BE2C (cell line): Measurements from ENCODE around the gene KIAA1586.

Experiments used
- DNase-seq: peaks from one replicate; pipeline ENCODE4 v3.0.0-alpha.2; 2020
- H3K27me3 ChIP-seq: fragments of 250-450 bp; sonication (Bioruptor Pico); 2 replicates; pipeline ENCODE4 v1.5.1; 2020; ENCODE audit warnings: mild to moderate bottlenecking
- H3K36me3 ChIP-seq: fragments of 250-450 bp; sonication (Bioruptor Pico); 2 replicates; pipeline ENCODE4 v1.5.1; 2020; ENCODE audit warnings: mild to moderate bottlenecking
- H3K4me1 ChIP-seq: fragments of 250-450 bp; sonication (Bioruptor Pico); 2 replicates; pipeline ENCODE4 v1.5.1; 2020
- H3K4me3 ChIP-seq: 2 replicates; pipeline ENCODE4 v1.5.1; 2011; ENCODE audit warnings: low read depth, low read length
- H3K9me3 ChIP-seq: fragments of 250-450 bp; sonication (Bioruptor Pico); 2 replicates; pipeline ENCODE4 v1.5.1; 2020
- TF ChIP-seq, protein P1 (sequence below): IDR thresholded peaks from 2 replicates; pipeline ENCODE4 v1.5.1; 2012; ENCODE audit warnings: mild to moderate bottlenecking, low read depth, low read length

The KIAA1586 gene

DNA sequence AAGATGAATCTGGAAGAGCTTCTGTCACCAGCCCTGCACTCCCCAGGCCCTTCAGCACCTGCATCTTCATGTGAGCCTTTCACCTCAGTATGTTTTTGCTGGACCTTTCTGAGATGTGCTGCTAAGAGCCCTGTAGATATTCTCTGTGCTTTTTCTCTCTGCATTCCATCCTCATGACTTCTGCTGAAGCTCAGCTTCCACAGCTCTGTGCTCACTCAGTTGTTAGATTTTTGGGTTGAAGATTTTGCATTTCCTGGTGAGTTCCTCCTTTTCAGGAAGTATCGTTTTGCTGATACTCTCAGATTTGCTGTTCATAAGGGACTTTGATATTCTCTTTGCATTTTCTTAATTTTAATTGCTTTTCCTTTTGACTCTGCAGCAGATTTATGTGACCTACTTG lies 18.3 kb downstream of the KIAA1586 start:
- no peaks in the 10 kb centered on the region for H3K27me3 ChIP-seq
- no peak for DNase-seq
- no peaks in the 10 kb centered on the region for H3K9me3 ChIP-seq
- TF ChIP-seq, protein P1, sequence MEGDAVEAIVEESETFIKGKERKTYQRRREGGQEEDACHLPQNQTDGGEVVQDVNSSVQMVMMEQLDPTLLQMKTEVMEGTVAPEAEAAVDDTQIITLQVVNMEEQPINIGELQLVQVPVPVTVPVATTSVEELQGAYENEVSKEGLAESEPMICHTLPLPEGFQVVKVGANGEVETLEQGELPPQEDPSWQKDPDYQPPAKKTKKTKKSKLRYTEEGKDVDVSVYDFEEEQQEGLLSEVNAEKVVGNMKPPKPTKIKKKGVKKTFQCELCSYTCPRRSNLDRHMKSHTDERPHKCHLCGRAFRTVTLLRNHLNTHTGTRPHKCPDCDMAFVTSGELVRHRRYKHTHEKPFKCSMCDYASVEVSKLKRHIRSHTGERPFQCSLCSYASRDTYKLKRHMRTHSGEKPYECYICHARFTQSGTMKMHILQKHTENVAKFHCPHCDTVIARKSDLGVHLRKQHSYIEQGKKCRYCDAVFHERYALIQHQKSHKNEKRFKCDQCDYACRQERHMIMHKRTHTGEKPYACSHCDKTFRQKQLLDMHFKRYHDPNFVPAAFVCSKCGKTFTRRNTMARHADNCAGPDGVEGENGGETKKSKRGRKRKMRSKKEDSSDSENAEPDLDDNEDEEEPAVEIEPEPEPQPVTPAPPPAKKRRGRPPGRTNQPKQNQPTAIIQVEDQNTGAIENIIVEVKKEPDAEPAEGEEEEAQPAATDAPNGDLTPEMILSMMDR: no peak
- no peak overlapping the region for H3K4me3 ChIP-seq
- no peaks in the 10 kb centered on the region for H3K4me1 ChIP-seq
- H3K36me3 ChIP-seq: peaks cover 14% of the 10 kb centered on the region

DNA sequence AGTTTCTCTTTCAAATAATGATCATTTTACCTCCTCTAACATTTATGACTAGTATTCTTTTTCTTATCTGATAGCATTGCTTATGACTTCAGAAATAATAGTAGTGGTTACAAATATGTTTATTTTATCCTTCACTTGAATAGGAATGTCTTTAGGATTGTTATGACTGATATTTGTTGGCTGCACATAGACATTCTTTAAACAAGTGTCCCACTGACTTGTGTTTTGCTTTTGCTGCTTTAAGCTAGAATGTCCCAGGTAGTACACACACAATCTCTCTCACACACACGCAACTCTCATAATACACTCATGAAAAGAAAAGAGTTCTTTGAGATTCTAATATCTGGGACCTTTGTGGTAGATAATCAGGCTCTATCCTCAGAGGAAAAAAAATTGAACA lies 21.6 kb downstream of the KIAA1586 start:
- TF ChIP-seq, protein P1: no peak
- no peak for DNase-seq
- no peaks in the 10 kb centered on the region; the same call in none of the 2 replicates for H3K36me3 ChIP-seq
- no peaks in the 10 kb centered on the region for H3K9me3 ChIP-seq
- no peaks in the 10 kb centered on the region for H3K4me1 ChIP-seq
- H3K27me3 ChIP-seq: no peaks in the 10 kb centered on the region
- H3K4me3 ChIP-seq: no peak overlapping the region

DNA sequence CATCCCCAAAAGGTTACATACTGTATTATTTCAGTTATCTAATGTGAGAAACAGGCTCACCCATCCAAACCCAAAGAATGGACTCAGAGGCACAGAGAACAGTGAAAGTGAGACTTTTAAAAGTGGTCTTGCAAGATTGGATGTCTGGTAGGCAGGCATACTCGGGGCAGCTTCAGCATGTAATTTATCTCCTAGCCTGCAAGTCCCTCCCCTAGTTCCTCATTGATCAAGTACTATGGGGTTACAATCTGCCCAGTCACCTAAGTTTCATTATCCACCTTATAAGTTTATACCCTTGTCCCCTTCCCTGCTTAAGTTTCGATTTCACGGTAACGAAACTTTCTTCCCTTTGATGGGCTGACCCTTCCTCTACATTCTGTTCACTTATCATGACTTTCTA lies 22.7 kb downstream of the KIAA1586 start:
- no peak overlapping the region for H3K4me3 ChIP-seq
- no peak for DNase-seq
- H3K9me3 ChIP-seq: no peaks in the 10 kb centered on the region
- no peaks in the 10 kb centered on the region; the same call in none of the 2 replicates for H3K36me3 ChIP-seq
- H3K4me1 ChIP-seq: no peaks in the 10 kb centered on the region
- TF ChIP-seq, protein P1: no peak
- H3K27me3 ChIP-seq: no peaks in the 10 kb centered on the region

DNA sequence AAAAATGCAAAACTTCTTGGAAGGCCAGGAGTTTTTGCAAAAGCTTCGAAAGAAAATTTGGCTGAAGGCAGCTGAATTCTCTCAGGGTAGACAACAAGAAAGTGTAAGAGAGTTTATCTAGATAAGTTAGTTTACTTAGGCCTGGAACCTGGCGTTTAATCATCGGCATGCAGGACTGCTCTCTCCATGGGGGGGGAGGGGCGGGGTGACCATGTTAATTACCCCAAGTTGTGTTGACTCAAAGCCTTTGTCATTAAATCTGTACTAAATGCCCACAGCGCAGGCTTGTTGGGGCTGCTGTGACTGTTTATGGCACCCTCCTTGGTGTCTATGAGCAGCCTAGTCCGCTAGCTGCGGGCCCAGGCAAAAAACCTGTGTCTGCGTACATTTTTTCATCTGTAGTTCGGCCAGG lies 23.4 kb downstream of the KIAA1586 start:
- no peak for DNase-seq
- Histone ChIP-seq H3K9me3 (no peaks in the 10 kb centered on the region), H3K36me3 (no peaks in the 10 kb centered on the region; the same call in none of the 2 replicates), H3K4me1 (no peaks in the 10 kb centered on the region), H3K4me3 (no peak overlapping the region), H3K27me3 (no peaks in the 10 kb centered on the region)
- TF ChIP-seq, protein P1: no peak

DNA sequence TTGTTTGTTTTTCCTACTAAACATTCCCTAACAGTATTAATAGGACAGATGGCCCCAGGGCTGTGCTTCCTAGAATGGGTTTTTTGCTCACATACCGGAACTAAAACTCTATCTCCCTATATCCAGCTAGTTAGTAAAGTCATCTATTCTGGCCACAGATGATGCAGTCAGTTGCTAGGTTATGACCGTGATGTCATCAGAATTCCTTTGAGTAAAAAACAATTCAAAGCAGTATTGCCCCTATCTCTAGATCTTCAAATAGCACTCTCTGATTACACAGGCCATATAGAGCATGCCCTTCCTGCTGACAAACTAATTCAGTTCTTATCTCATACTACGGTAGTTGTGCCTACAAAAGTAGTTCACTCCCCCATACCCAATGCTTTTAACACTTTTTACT lies 25.6 kb downstream of the KIAA1586 start:
- Histone ChIP-seq H3K4me1 (no peaks in the 10 kb centered on the region), H3K9me3 (no peaks in the 10 kb centered on the region), H3K27me3 (no peaks in the 10 kb centered on the region), H3K36me3 (no peaks in the 10 kb centered on the region), H3K4me3 (no peak overlapping the region)
- no peak for DNase-seq
- TF ChIP-seq, protein P1: no peak

DNA sequence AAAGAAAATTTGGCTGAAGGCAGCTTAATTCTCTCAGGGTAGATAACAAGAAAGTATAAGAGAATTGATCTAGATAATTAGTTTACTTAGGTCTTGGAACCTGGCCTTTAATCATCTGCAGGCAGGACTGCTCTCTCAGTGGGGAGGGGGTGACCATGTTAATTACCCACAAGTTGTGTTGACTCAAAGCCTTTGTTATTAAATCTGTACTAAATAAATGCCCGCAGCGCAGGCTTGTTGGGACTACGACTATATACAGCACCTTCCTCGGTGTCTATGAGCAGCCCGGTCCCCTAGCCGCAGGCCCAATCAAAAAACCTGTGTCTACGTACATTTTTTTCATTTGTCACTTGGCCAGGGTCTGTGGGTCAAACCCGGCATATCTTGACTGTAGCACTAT lies 27.9 kb downstream of the KIAA1586 start:
- Histone ChIP-seq H3K9me3 (no peaks in the 10 kb centered on the region), H3K4me3 (no peak overlapping the region), H3K27me3 (no peaks in the 10 kb centered on the region), H3K4me1 (no peaks in the 10 kb centered on the region), H3K36me3 (no peaks in the 10 kb centered on the region)
- TF ChIP-seq, protein P1: no peak
- DNase-seq: no peak
